LoVo (cell line): ENCODE data around the gene ACVR1B.

Source experiments
- DNase-seq: peaks from one replicate; pipeline ENCODE4 v3.0.0-alpha.2; 2016; ENCODE audit warnings: low spot score

Gene ACVR1B

GRCh38 chr12:51951199-51951842, at the start of gene ACVR1B:
Gene ACVR1B, plus strand, starts transcription at chr12:51951699. Its CDS starts 45 bp downstream, at chr12:51951744.
- DNase-seq = peak; percentile 97

GRCh38 chr12:51901881-51902280, 49.6 kb upstream of the ACVR1B start:
- DNase-seq = no peak

GRCh38 chr12:51904951-51905470, 46.5 kb upstream of the ACVR1B start:
- DNase-seq = no peak

- DNase-seq = no peak
Observed at GRCh38 chr12:51905471-51906429, 45.7 kb upstream of the ACVR1B start.

- no peak for DNase-seq
Observed at GRCh38 chr12:51906430-51907082, 44.9 kb upstream of the ACVR1B start.

GRCh38 chr12:51907083-51907855, 44.2 kb upstream of the ACVR1B start, which contains the start of gene ACVRL1:
Gene ACVRL1, plus strand, starts transcription at chr12:51907504. Its CDS starts 4,971 bp downstream, at chr12:51912475.
- no peak for DNase-seq

- no peak for DNase-seq
Observed at GRCh38 chr12:51907856-51908425, 43.6 kb upstream of the ACVR1B start.

- DNase-seq = no peak
Observed at GRCh38 chr12:51908876-51909592, 42.5 kb upstream of the ACVR1B start.

- no peak for DNase-seq
Observed at GRCh38 chr12:51910168-51910567, 41.3 kb upstream of the ACVR1B start.

- DNase-seq = no peak
Observed at GRCh38 chr12:51910691-51911090, 40.8 kb upstream of the ACVR1B start.

- no peak for DNase-seq
Observed at GRCh38 chr12:51911307-51911706, 40.2 kb upstream of the ACVR1B start.

GRCh38 chr12:51911788-51912711, 39.4 kb upstream of the ACVR1B start:
- no peak for DNase-seq

- no peak for DNase-seq
Observed at GRCh38 chr12:51913071-51914033, 38.1 kb upstream of the ACVR1B start.

GRCh38 chr12:51914034-51914923, 37.2 kb upstream of the ACVR1B start:
- no peak for DNase-seq

GRCh38 chr12:51915003-51915625, 36.4 kb upstream of the ACVR1B start:
- no peak for DNase-seq

GRCh38 chr12:51915951-51916350, 35.5 kb upstream of the ACVR1B start:
- DNase-seq = no peak
